ENCODE measurements around the gene LYPD8.

- TF ChIP-seq, protein P1, sequence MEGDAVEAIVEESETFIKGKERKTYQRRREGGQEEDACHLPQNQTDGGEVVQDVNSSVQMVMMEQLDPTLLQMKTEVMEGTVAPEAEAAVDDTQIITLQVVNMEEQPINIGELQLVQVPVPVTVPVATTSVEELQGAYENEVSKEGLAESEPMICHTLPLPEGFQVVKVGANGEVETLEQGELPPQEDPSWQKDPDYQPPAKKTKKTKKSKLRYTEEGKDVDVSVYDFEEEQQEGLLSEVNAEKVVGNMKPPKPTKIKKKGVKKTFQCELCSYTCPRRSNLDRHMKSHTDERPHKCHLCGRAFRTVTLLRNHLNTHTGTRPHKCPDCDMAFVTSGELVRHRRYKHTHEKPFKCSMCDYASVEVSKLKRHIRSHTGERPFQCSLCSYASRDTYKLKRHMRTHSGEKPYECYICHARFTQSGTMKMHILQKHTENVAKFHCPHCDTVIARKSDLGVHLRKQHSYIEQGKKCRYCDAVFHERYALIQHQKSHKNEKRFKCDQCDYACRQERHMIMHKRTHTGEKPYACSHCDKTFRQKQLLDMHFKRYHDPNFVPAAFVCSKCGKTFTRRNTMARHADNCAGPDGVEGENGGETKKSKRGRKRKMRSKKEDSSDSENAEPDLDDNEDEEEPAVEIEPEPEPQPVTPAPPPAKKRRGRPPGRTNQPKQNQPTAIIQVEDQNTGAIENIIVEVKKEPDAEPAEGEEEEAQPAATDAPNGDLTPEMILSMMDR (conservative IDR thresholded peaks at IDR 0.05) = no peak
- no peak for TF ChIP-seq ZFX (IDR thresholded peaks at IDR 0.05)
Observed at GRCh38 chr1:248696774-248697173, 58.8 kb downstream of the LYPD8 start.

All from C4-2B (cell line).